H1 (cell line): ENCODE measurements around the gene IDI2. TPM values are rescaled to one million over a fixed set of nuclear protein-coding genes. Genes with fewer than 3 reads are reported as not detected.

Experiments used
- CTCF ChIA-PET: fragments of 300-600 bp; sonication (Branson Sonifier 250); formaldehyde crosslinking; loops from one replicate; lab custom pipeline; 2021; ENCODE audit not compliant: partially characterized antibody; lab: Charles Lee
- POLR2A ChIA-PET: fragments of 300-600 bp; sonication (Branson Sonifier 250); formaldehyde crosslinking; loops from one replicate; lab custom pipeline; 2021; ENCODE audit warnings: inconsistent platforms; ENCODE audit not compliant: partially characterized antibody; lab: Charles Lee
- DNase-seq, 2 experiments: peaks; one replicate each; pipeline versions ENCODE4 v3.0.0 to v3.0.0-alpha.2; 2010 to 2022; ENCODE audit warnings: low spot score in 2 of 2, low read depth in 1 of 2, mixed read lengths in 1 of 2
- FAIRE-seq: peaks from 2 replicates; lab custom pipeline; 2011; peaks lifted over from hg19 to GRCh38; lab: Jason Lieb, UNC
- H2AFZ ChIP-seq: 2 replicates; pipeline ENCODE4 v1.8.1; 2012; ENCODE audit warnings: low read length, inconsistent platforms
- H2AK5ac ChIP-seq: 2 replicates; pipeline ENCODE4 v1.6.1; 2013; ENCODE audit warnings: low read depth, low read length
- H2BK120ac ChIP-seq: replicated peaks from 2 replicates; pipeline ENCODE3; 2013; ENCODE audit warnings: low read depth, low read length, inconsistent platforms
- H2BK12ac ChIP-seq: 2 replicates; pipeline ENCODE4 v1.6.1; 2013; ENCODE audit warnings: low read depth, low read length
- H2BK15ac ChIP-seq: 2 replicates; pipeline ENCODE4 v1.6.1; 2013; ENCODE audit warnings: low read length
- H2BK20ac ChIP-seq: 2 replicates; pipeline ENCODE4 v1.6.1; 2013; ENCODE audit warnings: low read length
- H2BK5ac ChIP-seq: 2 replicates; pipeline ENCODE4 v1.6.1; 2013; ENCODE audit warnings: low read depth, low read length
- H3K14ac ChIP-seq: 2 replicates; pipeline ENCODE4 v1.6.1; 2013; ENCODE audit warnings: inconsistent platforms; ENCODE audit not compliant: insufficient read length
- H3K18ac ChIP-seq: 2 replicates; pipeline ENCODE4 v1.6.1; 2013; ENCODE audit warnings: low read length; ENCODE audit errors: extremely low read depth
- H3K23ac ChIP-seq: 2 replicates; pipeline ENCODE4 v1.6.1; 2013; ENCODE audit warnings: inconsistent platforms; ENCODE audit not compliant: insufficient read length
- H3K23me2 ChIP-seq: 2 replicates; pipeline ENCODE4 v1.6.1; 2013; ENCODE audit warnings: low read depth, low read length
- H3K27ac ChIP-seq: 2 replicates; pipeline ENCODE4 v1.6.1; 2011; ENCODE audit warnings: low read depth, low read length, inconsistent platforms
- H3K27me3 ChIP-seq, 4 experiments: replicated peaks in 1 of 4; 1 replicate in 1 of 4; 2 replicates in 3 of 4; pipeline versions ENCODE4 v1.6.1 to v1.8.1; 2011 to 2013; ENCODE audit warnings: low read length in 3 of 4, mild to moderate bottlenecking in 3 of 4, inconsistent platforms in 2 of 4, mixed read lengths in 2 of 4, moderate library complexity in 1 of 4; ENCODE audit not compliant: control insufficient read depth in 3 of 4, insufficient read depth in 3 of 4; ENCODE audit errors: extremely low read depth in 1 of 4
- H3K36me3 ChIP-seq, 4 experiments: 2 replicates each; pipeline versions ENCODE4 v1.6.1 to v1.8.1; 2011 to 2013; ENCODE audit warnings: mild to moderate bottlenecking in 4 of 4, low read length in 3 of 4, moderate library complexity in 2 of 4, control low read depth in 1 of 4, inconsistent platforms in 1 of 4; ENCODE audit not compliant: insufficient read depth in 4 of 4, control insufficient read depth in 2 of 4
- H3K4ac ChIP-seq: replicated peaks from 2 replicates; pipeline ENCODE3; 2013; ENCODE audit warnings: low read length, low read depth, mixed read lengths, inconsistent platforms; ENCODE audit not compliant: insufficient read length
- H3K4me1 ChIP-seq, 4 experiments: replicated peaks in 1 of 4; 1 replicate in 1 of 4; 2 replicates in 3 of 4; pipeline versions ENCODE4 v1.6.1 to v1.8.1; 2011 to 2013; ENCODE audit warnings: low read length in 3 of 4, inconsistent platforms in 2 of 4, mixed read lengths in 1 of 4; ENCODE audit not compliant: insufficient read depth in 4 of 4, control insufficient read depth in 3 of 4
- H3K4me2 ChIP-seq, 2 experiments: 2 replicates each; pipeline versions ENCODE4 v1.6.1 to v1.8.1; 2011 to 2013; ENCODE audit warnings: low read depth in 2 of 2, low read length in 2 of 2, control low read depth in 1 of 2, inconsistent platforms in 1 of 2, mild to moderate bottlenecking in 1 of 2; ENCODE audit not compliant: insufficient read depth in 1 of 2
- H3K4me3 ChIP-seq, 4 experiments: fragments of 200-600, 300-600 bp in 1 of 4; sonication (generic), shearing (Covaris generic), sonication (Bioruptor Twin) in 1 of 4; 2 replicates each; pipeline versions ENCODE4 v1.5.1 to v1.8.1; 2011 to 2016; ENCODE audit warnings: low read length in 4 of 4, low read depth in 3 of 4, control low read depth in 2 of 4, inconsistent platforms in 2 of 4, mild to moderate bottlenecking in 2 of 4, mixed read lengths in 1 of 4, moderate library complexity in 1 of 4; ENCODE audit not compliant: insufficient read depth in 2 of 4; ENCODE audit errors: extremely low read depth in 1 of 4
- H3K56ac ChIP-seq: replicated peaks from 2 replicates; pipeline ENCODE3; 2013; ENCODE audit warnings: low read depth, mild to moderate bottlenecking, mixed read lengths, low read length, inconsistent platforms; ENCODE audit not compliant: insufficient read length
- H3K79me1 ChIP-seq: 2 replicates; pipeline ENCODE4 v1.6.1; 2013; ENCODE audit warnings: low read depth, low read length, control low read depth
- H3K79me2 ChIP-seq, 2 experiments: 2 replicates each; pipeline versions ENCODE4 v1.6.1 to v1.8.1; 2012 to 2013; ENCODE audit warnings: low read length in 2 of 2, mild to moderate bottlenecking in 2 of 2, inconsistent platforms in 1 of 2; ENCODE audit not compliant: insufficient read depth in 2 of 2, control insufficient read depth in 1 of 2
- H3K9ac ChIP-seq, 4 experiments: replicated peaks in 1 of 4; 1 replicate in 1 of 4; 2 replicates in 3 of 4; pipeline versions ENCODE4 v1.6.1 to v1.8.1; 2011 to 2013; ENCODE audit warnings: low read depth in 3 of 4, low read length in 3 of 4, control low read depth in 2 of 4, mild to moderate bottlenecking in 2 of 4, moderate library complexity in 2 of 4, inconsistent platforms in 1 of 4; ENCODE audit errors: extremely low read depth in 1 of 4
- H3K9me3 ChIP-seq, 2 experiments: 2 replicates each; pipeline versions ENCODE4 v1.6.1 to v1.8.1; 2012 to 2013; ENCODE audit warnings: mild to moderate bottlenecking in 2 of 2, moderate library complexity in 2 of 2, control low read depth in 1 of 2, inconsistent platforms in 1 of 2, low read depth in 1 of 2, low read length in 1 of 2, mixed read lengths in 1 of 2; ENCODE audit not compliant: insufficient read depth in 2 of 2
- H4K20me1 ChIP-seq, 2 experiments: replicated peaks in 1 of 2; 2 replicates each; pipeline versions ENCODE3 to v1.8.1; 2011 to 2013; ENCODE audit warnings: inconsistent platforms in 2 of 2, low read length in 2 of 2, mild to moderate bottlenecking in 1 of 2; ENCODE audit not compliant: insufficient read depth in 2 of 2, control insufficient read depth in 1 of 2
- H4K5ac ChIP-seq: 2 replicates; pipeline ENCODE4 v1.6.1; 2013; ENCODE audit warnings: low read length, low read depth, mixed read lengths, inconsistent platforms; ENCODE audit not compliant: insufficient read length
- H4K8ac ChIP-seq: 2 replicates; pipeline ENCODE4 v1.8.0; 2013; ENCODE audit warnings: mild to moderate bottlenecking, moderate library complexity, low read length, inconsistent platforms; ENCODE audit not compliant: insufficient read depth; ENCODE audit errors: extremely low read depth
- H4K91ac ChIP-seq: replicated peaks from 2 replicates; pipeline ENCODE3; 2013; ENCODE audit warnings: low read length, mixed read lengths, inconsistent platforms; ENCODE audit not compliant: insufficient read length
- POLR2A ChIP-seq, 2 experiments: IDR thresholded peaks; 1 replicate in 1 of 2; 2 replicates in 1 of 2; pipeline ENCODE4 v1.6.1; 2011; ENCODE audit warnings: low read depth in 2 of 2, low read length in 2 of 2, mild to moderate bottlenecking in 2 of 2; ENCODE audit errors: control extremely low read depth in 1 of 2
- POLR2AphosphoS5 ChIP-seq: IDR thresholded peaks from 2 replicates; pipeline ENCODE4 v1.6.1; 2011; ENCODE audit warnings: low read depth, low read length
- WGBS, 2 experiments: shearing (Covaris generic) in 1 of 2; methylation state at CpG; one replicate each; pipeline versions ENCODE4 v1.1.6 to v1.1.7; 2013 to 2015; ENCODE audit warnings: low lambda C conversion rate in 2 of 2, mixed read lengths in 2 of 2, inconsistent platforms in 1 of 2, low coverage in 1 of 2, missing lambda C conversion rate in 1 of 2; ENCODE audit not compliant: insufficient replicate concordance in 2 of 2, insufficient coverage in 1 of 2, insufficient read length in 1 of 2; ENCODE audit errors: extremely low coverage in 1 of 2, missing lambda C conversion rate in 1 of 2; 5-methylcytosine and 5-hydroxymethylcytosine counted together
- polyA plus RNA-seq, 7 experiments: library from polyadenylated mRNA; depleted of rRNA in 3 of 7; stranded (reverse) in 5 of 7; unstranded in 2 of 7; fragments of >200 nt in 5 of 7; fragments of 200-250 nt in 2 of 7; gene quantifications; 1 replicate in 5 of 7; 2 replicates in 1 of 7; 4 replicates in 1 of 7; pipeline versions ENCODE4 v1.2.1 to v1.2.3, GENCODE V29; 2011 to 2013; ENCODE audit warnings: missing spikeins in 2 of 7, mixed read lengths in 2 of 7
- total RNA-seq: library from RNA; stranded (reverse); fragmentation: NEBNext Ultra II Directional; extraction: Animal tissue kit (Norgen Biotek cat#: 25700); gene quantifications from 2 replicates; pipeline ENCODE4 v1.2.1, GENCODE V29; 2021
- TF ChIP-seq, protein P1 (sequence below), 3 experiments: IDR thresholded peaks; 1 replicate in 2 of 3; 2 replicates in 1 of 3; pipeline versions ENCODE4 v1.5.1 to v1.6.1; 2011; ENCODE audit warnings: low read length in 3 of 3, mild to moderate bottlenecking in 3 of 3, inconsistent platforms in 2 of 3, low read depth in 1 of 3, moderate library complexity in 1 of 3; ENCODE audit not compliant: insufficient read depth in 1 of 3; ENCODE audit errors: control extremely low read depth in 1 of 3

IDI2 gene
- total and polyA plus RNA-seq, 2 of the 8 experiments (the other 6 are each of a cell fraction or from before 2014, with no cell fraction given) = not detected

DNA sequence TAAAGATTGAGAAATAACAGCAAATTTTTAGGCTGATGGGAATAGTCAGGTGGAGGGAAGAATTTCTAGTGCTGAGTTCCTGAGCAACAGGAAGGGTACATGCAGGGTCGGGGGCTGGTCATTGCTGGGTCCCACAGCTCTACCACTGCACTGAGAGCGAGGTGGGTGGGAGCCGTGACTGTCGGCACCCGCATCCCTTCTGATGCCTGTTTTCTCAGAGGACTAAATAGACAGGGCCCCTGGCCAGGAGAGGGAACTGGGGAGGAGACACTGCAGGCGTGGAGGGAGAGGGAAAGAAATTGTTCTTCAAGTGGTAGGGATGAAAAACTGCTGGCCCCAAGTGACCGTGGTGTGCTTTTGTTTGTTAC lies 30.1 kb downstream of the IDI2 start:
- ChIA-PET CTCF (no interaction called here), POLR2A (interaction anchor here (1.1 to 4.4 kb wide), 4 partner anchors 9 to 20 kb away, joined by 5 to 28 read pairs (median 13); no protein-coding TSS in a partner anchor)
- Histone ChIP-seq H2BK15ac (no peak overlapping the region), H2BK120ac (no peak overlapping the region), H3K23me2 (no peaks in the 10 kb centered on the region), H3K4me2 (no peak overlapping the region), H4K8ac (no peak overlapping the region), H3K27me3 (no peaks in the 10 kb centered on the region), H2BK5ac (no peak overlapping the region), H3K4me1 (no peaks in the 10 kb centered on the region), H2AK5ac (no peak overlapping the region), H2BK12ac (no peak overlapping the region), H3K4ac (no peak overlapping the region), H2AFZ (no peak overlapping the region), H4K91ac (no peak overlapping the region), H3K27ac (no peak overlapping the region), H3K9ac (no peak overlapping the region), H3K36me3 (peaks cover 47 to 77% (median 72%) of the 10 kb centered on the region in 4 experiments), H3K23ac (no peak overlapping the region), H3K4me3 (no peak overlapping the region), H3K9me3 (no peaks in the 10 kb centered on the region; a peak in 1 of 4 replicates), H3K14ac (no peak overlapping the region), H3K18ac (no peak overlapping the region), H3K56ac (no peak overlapping the region), H3K79me2 (peaks cover 10 to 52% of the 10 kb centered on the region in 2 experiments), H4K20me1 (peaks cover 6 to 22% of the 10 kb centered on the region in 2 experiments), H2BK20ac (no peak overlapping the region), H4K5ac (no peak overlapping the region), H3K79me1 (no peaks in the 10 kb centered on the region; the same call in 1 of the 2 replicates)
- 94% methylated on average over 7 of the region's 7 CpGs; no CpG with 5 or more reads in 1 of the 2 experiments for WGBS, 2 experiments
- no peak for FAIRE-seq
- TF ChIP-seq POLR2AphosphoS5 (peak; percentile 44; the same call in 1 of the 2 replicates), POLR2A (IDR thresholded peaks at IDR 0.05; ENCODE audit: control extremely low read depth in 1 of 2, low read depth in 2 of 2, low read length in 2 of 2) (peak in 1 of 2 experiments; percentile 68; a peak in 2 of 3 replicates)
- TF ChIP-seq, protein P1, sequence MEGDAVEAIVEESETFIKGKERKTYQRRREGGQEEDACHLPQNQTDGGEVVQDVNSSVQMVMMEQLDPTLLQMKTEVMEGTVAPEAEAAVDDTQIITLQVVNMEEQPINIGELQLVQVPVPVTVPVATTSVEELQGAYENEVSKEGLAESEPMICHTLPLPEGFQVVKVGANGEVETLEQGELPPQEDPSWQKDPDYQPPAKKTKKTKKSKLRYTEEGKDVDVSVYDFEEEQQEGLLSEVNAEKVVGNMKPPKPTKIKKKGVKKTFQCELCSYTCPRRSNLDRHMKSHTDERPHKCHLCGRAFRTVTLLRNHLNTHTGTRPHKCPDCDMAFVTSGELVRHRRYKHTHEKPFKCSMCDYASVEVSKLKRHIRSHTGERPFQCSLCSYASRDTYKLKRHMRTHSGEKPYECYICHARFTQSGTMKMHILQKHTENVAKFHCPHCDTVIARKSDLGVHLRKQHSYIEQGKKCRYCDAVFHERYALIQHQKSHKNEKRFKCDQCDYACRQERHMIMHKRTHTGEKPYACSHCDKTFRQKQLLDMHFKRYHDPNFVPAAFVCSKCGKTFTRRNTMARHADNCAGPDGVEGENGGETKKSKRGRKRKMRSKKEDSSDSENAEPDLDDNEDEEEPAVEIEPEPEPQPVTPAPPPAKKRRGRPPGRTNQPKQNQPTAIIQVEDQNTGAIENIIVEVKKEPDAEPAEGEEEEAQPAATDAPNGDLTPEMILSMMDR (IDR thresholded peaks at IDR 0.05; ENCODE audit: control extremely low read depth in 1 of 3, insufficient read depth in 1 of 3, low read depth in 1 of 3, low read length in 3 of 3) = no peak
- DNase-seq = no peak
